Progenitor cell of endocrine pancreas (in vitro differentiated cells): ENCODE data around the gene CPNE4. TPM values are rescaled to one million over a fixed set of nuclear protein-coding genes. Genes with fewer than 3 reads are reported as not detected.

Experiments used
- DNase-seq: peaks from one replicate; pipeline ENCODE4 v3.0.0; 2021; ENCODE audit warnings: low spot score; ENCODE audit not compliant: unreplicated experiment
- H3K27ac Mint-ChIP-seq: 2 replicates; pipeline ENCODE4 v1.8.0; 2021; ENCODE audit warnings: mild to moderate bottlenecking, moderate library complexity, mixed read lengths
- H3K27me3 Mint-ChIP-seq: 2 replicates; pipeline ENCODE4 v1.8.0; 2021; ENCODE audit warnings: mixed read lengths
- H3K36me3 Mint-ChIP-seq: 2 replicates; pipeline ENCODE4 v1.8.0; 2022; ENCODE audit warnings: mixed read lengths; ENCODE audit not compliant: insufficient read depth
- H3K4me1 Mint-ChIP-seq: 2 replicates; pipeline ENCODE4 v1.8.0; 2021; ENCODE audit warnings: low read depth, mixed read lengths
- H3K4me3 Mint-ChIP-seq: 2 replicates; pipeline ENCODE4 v1.8.0; 2021; ENCODE audit warnings: low read depth, mild to moderate bottlenecking, moderate library complexity, mixed read lengths
- H3K9me3 Mint-ChIP-seq: 2 replicates; pipeline ENCODE4 v1.8.0; 2021; ENCODE audit warnings: low read depth, mixed read lengths
- total RNA-seq: library from RNA; stranded (reverse); gene quantifications from 2 replicates; pipeline ENCODE4 v1.2.1, GENCODE V29; 2021
- TF ChIP-seq, protein P1 (sequence below): fragments of 200-600 bp; sonication (generic); IDR thresholded peaks from one replicate; pipeline ENCODE4 v1.5.0; 2021; ENCODE audit warnings: antibody characterized with exemption, mild to moderate bottlenecking; ENCODE audit not compliant: unreplicated experiment

The CPNE4 gene
- total RNA-seq, 1 donor from 2014 or later = 5.5 TPM

DNA sequence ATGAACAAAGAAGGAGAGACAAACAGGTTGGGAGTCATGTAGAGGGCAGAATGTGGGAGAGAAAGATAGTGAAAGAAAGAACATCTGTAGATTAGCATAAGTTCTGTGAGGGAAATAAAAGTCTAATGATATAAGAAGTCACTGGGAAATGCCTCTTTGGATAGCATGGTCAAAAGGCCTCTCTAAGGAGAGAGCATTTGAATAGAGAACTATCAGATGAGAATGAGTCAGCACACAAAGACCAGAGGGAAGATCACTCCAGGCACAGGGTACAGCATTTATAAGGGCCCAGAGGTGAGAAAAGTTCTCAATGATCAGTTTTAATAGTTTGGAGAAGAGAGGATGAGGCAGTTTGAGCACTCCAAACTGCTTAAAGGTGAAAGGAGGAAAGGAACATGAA, 7.9 kb upstream of the CPNE4 start:
- Mint-ChIP-seq H3K4me1 (no peaks in the 10 kb centered on the region), H3K36me3 (no peaks in the 10 kb centered on the region), H3K27me3 (peaks cover 3% of the 10 kb centered on the region), H3K27ac (no peak overlapping the region), H3K4me3 (no peak overlapping the region), H3K9me3 (no peaks in the 10 kb centered on the region)
- DNase-seq = no peak
- TF ChIP-seq, protein P1, sequence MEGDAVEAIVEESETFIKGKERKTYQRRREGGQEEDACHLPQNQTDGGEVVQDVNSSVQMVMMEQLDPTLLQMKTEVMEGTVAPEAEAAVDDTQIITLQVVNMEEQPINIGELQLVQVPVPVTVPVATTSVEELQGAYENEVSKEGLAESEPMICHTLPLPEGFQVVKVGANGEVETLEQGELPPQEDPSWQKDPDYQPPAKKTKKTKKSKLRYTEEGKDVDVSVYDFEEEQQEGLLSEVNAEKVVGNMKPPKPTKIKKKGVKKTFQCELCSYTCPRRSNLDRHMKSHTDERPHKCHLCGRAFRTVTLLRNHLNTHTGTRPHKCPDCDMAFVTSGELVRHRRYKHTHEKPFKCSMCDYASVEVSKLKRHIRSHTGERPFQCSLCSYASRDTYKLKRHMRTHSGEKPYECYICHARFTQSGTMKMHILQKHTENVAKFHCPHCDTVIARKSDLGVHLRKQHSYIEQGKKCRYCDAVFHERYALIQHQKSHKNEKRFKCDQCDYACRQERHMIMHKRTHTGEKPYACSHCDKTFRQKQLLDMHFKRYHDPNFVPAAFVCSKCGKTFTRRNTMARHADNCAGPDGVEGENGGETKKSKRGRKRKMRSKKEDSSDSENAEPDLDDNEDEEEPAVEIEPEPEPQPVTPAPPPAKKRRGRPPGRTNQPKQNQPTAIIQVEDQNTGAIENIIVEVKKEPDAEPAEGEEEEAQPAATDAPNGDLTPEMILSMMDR = no peak

DNA sequence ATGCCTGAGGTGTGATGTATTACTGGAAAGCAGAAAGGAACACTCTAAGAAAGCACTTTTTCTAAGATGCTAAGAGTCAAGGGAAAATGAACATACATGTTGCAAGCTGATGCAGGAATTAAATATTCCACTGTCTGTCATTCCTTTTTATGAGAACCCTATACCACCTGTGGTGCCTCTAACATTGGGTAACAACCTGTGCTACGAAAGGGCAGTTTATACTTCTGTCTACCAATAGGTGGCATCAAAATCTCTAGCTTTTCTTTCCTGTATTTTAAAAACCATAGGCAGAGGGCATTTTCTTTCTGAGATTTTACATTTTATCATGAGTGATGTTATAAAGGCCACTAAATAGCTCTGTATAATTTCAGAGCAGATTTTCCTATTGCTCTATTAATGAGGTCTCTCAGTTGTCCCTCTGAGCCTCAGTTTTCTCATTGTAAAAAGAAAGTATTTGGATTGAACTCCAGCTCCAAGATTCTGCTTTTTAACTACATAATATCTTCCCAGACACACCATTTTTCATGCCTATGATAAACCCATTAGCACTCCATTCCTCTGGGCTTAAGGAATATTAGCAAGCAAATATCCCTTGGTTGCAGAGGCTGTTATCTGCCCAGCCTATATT, 3.5 kb upstream of the CPNE4 start:
- H3K9me3 Mint-ChIP-seq = no peaks in the 10 kb centered on the region
- H3K36me3 Mint-ChIP-seq = no peaks in the 10 kb centered on the region
- TF ChIP-seq, protein P1 = peak; percentile 69
- peaks cover 40% of the 10 kb centered on the region for H3K27me3 Mint-ChIP-seq
- peaks cover 4% of the 10 kb centered on the region for H3K4me1 Mint-ChIP-seq
- no peak for DNase-seq
- no peak overlapping the region for H3K4me3 Mint-ChIP-seq
- no peak overlapping the region for H3K27ac Mint-ChIP-seq

DNA sequence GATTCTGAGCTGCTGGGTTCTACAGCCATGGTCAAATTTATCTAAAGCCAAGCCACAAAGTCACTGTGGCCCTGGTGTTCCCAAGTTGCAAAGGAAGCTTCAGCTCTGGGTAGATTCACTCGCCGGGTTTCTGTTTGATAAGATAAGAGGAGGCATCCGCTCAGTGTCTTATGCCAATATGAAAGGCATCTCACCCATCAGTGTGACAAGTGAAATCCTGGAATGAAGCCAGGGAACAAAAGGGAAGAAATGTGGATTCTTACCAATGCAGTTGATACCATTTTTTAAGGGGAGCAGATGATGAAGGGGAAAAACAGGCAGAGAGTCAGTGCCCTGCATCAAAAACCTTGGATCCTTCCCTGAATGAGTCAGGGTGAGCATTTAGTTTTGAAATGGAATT, 2.8 kb upstream of the CPNE4 start:
- no peak for DNase-seq
- H3K9me3 Mint-ChIP-seq = no peaks in the 10 kb centered on the region
- H3K27me3 Mint-ChIP-seq = peaks cover 47% of the 10 kb centered on the region
- H3K27ac Mint-ChIP-seq = no peak overlapping the region
- no peak overlapping the region for H3K4me3 Mint-ChIP-seq
- peaks cover 4% of the 10 kb centered on the region for H3K4me1 Mint-ChIP-seq
- H3K36me3 Mint-ChIP-seq = no peaks in the 10 kb centered on the region
- TF ChIP-seq, protein P1 = no peak

DNA sequence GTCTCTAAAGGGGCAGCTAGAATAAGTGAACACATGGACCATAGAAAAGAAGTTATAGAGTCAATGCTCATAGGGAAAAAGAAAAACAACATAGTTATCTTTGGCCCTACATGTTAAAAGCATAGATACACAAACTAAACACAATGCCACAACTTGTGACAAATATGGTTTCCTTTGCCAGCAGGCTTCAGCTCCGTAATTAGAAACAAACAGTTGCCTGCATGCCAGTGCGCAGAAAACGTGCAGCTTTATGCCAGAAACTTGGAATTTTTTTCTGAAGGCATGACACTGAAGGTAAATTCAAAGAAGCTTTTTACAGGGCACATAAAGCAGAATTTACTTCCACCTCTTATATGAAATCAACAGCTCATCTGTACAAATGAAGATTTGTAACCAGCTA, 2.2 kb upstream of the CPNE4 start:
- TF ChIP-seq, protein P1 = no peak
- H3K27me3 Mint-ChIP-seq = peaks cover 52% of the 10 kb centered on the region

DNA sequence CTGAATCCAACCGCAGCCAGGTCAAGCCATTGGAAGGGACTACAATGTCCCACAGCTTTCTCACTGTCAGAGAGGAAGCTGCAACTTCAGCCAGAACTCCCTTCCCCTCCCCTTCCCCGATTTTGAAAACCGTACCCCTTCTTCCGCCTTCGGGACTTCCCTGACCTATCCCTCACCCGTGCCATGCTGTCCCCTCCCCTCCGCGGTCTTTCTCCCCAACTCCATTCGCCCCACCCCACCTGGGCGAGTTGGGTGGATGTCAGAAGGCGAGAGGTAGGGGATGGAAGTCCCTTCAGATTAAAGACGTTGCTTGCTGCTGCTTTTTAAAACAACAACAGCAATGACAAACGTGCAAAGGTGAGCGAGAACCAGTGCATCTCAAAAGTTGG, 723 bp downstream of the CPNE4 start:
- Mint-ChIP-seq H3K27ac (no peak overlapping the region), H3K4me3 (peak overlapping the region; percentile 63), H3K9me3 (no peaks in the 10 kb centered on the region), H3K4me1 (peaks cover 8% of the 10 kb centered on the region), H3K36me3 (no peaks in the 10 kb centered on the region), H3K27me3 (peaks cover 70% of the 10 kb centered on the region)
- no peak for DNase-seq
- TF ChIP-seq, protein P1 = no peak

More for the DNA sequence above, 2.2 kb upstream of the CPNE4 start:
- DNase-seq = no peak
- Mint-ChIP-seq H3K4me3 (no peak overlapping the region), H3K36me3 (no peaks in the 10 kb centered on the region), H3K4me1 (peaks cover 4% of the 10 kb centered on the region), H3K27ac (no peak overlapping the region), H3K9me3 (no peaks in the 10 kb centered on the region)
